Measurements from ENCODE around the gene UBE2E3. TPM values are rescaled to one million over a fixed set of nuclear protein-coding genes. Genes with fewer than 3 reads are reported as not detected.
A peak's percentile ranks its signal among the peaks of the same experiment; 100 is the strongest.

UBE2E3 gene
- total and polyA plus RNA-seq, 2 of the 13 experiments (the other 11 are each of a cell fraction or from before 2014, with no cell fraction given): 45.7 to 92.6 TPM

- ATAC-seq (peak; percentile 77), DNase-seq (ENCODE audit: low spot score) (peak; percentile 77)
- TF ChIP-seq ZNF503 (CRISPR knock-in tag; IDR thresholded peaks at IDR 0.05) (0 out of 2 replicates have a peak, but pooled peaks have one; percentile 3), ELF3 (CRISPR knock-in tag; IDR thresholded peaks at IDR 0.05) (peak; percentile 61; the same call in 1 of the 2 replicates), HOXA3 (CRISPR knock-in tag; IDR thresholded peaks at IDR 0.05) (no peak; the same call in 1 of the 2 replicates), ZFP41 (CRISPR knock-in tag; IDR thresholded peaks at IDR 0.05; ENCODE audit: borderline replicate concordance) (no peak), ZNF644 (CRISPR knock-in tag; IDR thresholded peaks at IDR 0.05; ENCODE audit: low read depth) (peak; percentile 37; the same call in 1 of the 2 replicates), MYC (CRISPR knock-in tag; IDR thresholded peaks at IDR 0.05; ENCODE audit: borderline replicate concordance) (no peak), RXRB (CRISPR knock-in tag; IDR thresholded peaks at IDR 0.05; ENCODE audit: borderline replicate concordance) (peak; percentile 29; the same call in 1 of the 2 replicates), SOX6 (IDR thresholded peaks at IDR 0.05) (no peak), SOX6 (CRISPR knock-in tag; IDR thresholded peaks at IDR 0.05) (peak; percentile 43; the same call in 1 of the 2 replicates), POLR2A (IDR thresholded peaks at IDR 0.05; ENCODE audit: insufficient read depth in 1 of 2, low read depth in 2 of 2, low read length in 2 of 2) (0 out of 4 replicates have a peak, but pooled peaks of 1 of the 2 experiments have one; percentile 22), MIER2 (CRISPR knock-in tag; IDR thresholded peaks at IDR 0.05) (0 out of 2 replicates have a peak, but pooled peaks have one; percentile 23), TEAD3 (CRISPR knock-in tag; optimal IDR thresholded peaks at IDR 0.05; ENCODE audit: borderline replicate concordance) (peak; percentile 53), MAFK (conservative IDR thresholded peaks at IDR 0.05 in 1 of 2, IDR thresholded peaks at IDR 0.05 in 1 of 2; ENCODE audit: low read length in 2 of 2) (0 out of 4 replicates have a peak, but pooled peaks of 1 of the 2 experiments have one; percentile 1), RCOR2 (CRISPR knock-in tag; IDR thresholded peaks at IDR 0.05) (peak; percentile 11; the same call in 1 of the 2 replicates), MYNN (CRISPR knock-in tag; IDR thresholded peaks at IDR 0.05; ENCODE audit: low read depth) (no peak)
- TF ChIP-seq, protein P1, sequence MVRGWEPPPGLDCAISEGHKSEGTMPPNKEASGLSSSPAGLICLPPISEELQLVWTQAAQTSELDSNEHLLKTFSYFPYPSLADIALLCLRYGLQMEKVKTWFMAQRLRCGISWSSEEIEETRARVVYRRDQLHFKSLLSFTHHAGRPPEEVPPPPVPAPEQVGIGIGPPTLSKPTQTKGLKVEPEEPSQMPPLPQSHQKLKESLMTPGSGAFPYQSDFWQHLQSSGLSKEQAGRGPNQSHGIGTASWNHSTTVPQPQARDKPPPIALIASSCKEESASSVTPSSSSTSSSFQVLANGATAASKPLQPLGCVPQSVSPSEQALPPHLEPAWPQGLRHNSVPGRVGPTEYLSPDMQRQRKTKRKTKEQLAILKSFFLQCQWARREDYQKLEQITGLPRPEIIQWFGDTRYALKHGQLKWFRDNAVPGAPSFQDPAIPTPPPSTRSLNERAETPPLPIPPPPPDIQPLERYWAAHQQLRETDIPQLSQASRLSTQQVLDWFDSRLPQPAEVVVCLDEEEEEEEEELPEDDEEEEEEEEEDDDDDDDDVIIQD (CRISPR knock-in tag; IDR thresholded peaks at IDR 0.05; ENCODE audit: low read depth): peak; percentile 73; the same call in 1 of the 2 replicates
- TF ChIP-seq, protein P2, sequence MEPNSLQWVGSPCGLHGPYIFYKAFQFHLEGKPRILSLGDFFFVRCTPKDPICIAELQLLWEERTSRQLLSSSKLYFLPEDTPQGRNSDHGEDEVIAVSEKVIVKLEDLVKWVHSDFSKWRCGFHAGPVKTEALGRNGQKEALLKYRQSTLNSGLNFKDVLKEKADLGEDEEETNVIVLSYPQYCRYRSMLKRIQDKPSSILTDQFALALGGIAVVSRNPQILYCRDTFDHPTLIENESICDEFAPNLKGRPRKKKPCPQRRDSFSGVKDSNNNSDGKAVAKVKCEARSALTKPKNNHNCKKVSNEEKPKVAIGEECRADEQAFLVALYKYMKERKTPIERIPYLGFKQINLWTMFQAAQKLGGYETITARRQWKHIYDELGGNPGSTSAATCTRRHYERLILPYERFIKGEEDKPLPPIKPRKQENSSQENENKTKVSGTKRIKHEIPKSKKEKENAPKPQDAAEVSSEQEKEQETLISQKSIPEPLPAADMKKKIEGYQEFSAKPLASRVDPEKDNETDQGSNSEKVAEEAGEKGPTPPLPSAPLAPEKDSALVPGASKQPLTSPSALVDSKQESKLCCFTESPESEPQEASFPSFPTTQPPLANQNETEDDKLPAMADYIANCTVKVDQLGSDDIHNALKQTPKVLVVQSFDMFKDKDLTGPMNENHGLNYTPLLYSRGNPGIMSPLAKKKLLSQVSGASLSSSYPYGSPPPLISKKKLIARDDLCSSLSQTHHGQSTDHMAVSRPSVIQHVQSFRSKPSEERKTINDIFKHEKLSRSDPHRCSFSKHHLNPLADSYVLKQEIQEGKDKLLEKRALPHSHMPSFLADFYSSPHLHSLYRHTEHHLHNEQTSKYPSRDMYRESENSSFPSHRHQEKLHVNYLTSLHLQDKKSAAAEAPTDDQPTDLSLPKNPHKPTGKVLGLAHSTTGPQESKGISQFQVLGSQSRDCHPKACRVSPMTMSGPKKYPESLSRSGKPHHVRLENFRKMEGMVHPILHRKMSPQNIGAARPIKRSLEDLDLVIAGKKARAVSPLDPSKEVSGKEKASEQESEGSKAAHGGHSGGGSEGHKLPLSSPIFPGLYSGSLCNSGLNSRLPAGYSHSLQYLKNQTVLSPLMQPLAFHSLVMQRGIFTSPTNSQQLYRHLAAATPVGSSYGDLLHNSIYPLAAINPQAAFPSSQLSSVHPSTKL (CRISPR knock-in tag; IDR thresholded peaks at IDR 0.05): peak; percentile 57
Measured at GRCh38 chr2:180983468-180984242, 3.2 kb downstream of the UBE2E3 start.

More at GRCh38 chr2:180983468-180984242, 3.2 kb downstream of the UBE2E3 start:
- H2AFZ ChIP-seq (ENCODE audit: low read length): peak overlapping the region; percentile 43
- peak; percentile 75 for FAIRE-seq
- ChIA-PET POLR2A (no interaction called here), CTCF (ENCODE audit: low intra/inter-chr PET ratio, low total read pairs) (no interaction called here)
- no peaks in the 10 kb centered on the region; a peak in 1 of 5 replicates for H3K27me3 ChIP-seq (ENCODE audit: control insufficient read depth in 1 of 2, insufficient read depth in 2 of 2, low read length in 2 of 2)
- peak overlapping the region; percentile 63 for H3K4me2 ChIP-seq (ENCODE audit: low read depth, low read length)
- intact Hi-C loops (cut with micrococcal nuclease; ENCODE audit: unreplicated experiment) (loop anchor here (1.0 to 10.0 kb wide), 5 partner anchors 39 to 979 kb away; partner anchors contain the start of gene CWC22), in situ Hi-C loops (cut with HindIII; ENCODE audit: extremely low pct_ligation_motif_present, low pct_unique_long_range_greater_than_20kb) (loop anchor here (10.0 kb wide), 1 partner anchor 219 kb away; no protein-coding TSS in a partner anchor)
- peak overlapping the region in 2 of 3 experiments; percentile 33 to 35; a peak in 3 of 6 replicates for H3K4me3 ChIP-seq (replicated peaks in 1 of 3; ENCODE audit: insufficient read depth in 1 of 3, low read depth in 2 of 3, low read length in 3 of 3)
- peak overlapping the region; percentile 46 for H3K9ac ChIP-seq (ENCODE audit: insufficient read depth, low read depth, low read length)
- no TSS peak for BruUV-seq (replicated peaks)
- no peaks in the 10 kb centered on the region for H3K36me3 ChIP-seq (replicated peaks in 1 of 2; ENCODE audit: control insufficient read depth in 1 of 2, insufficient read depth in 2 of 2, low read length in 2 of 2)
- peak overlapping the region; percentile 75 for H3K27ac ChIP-seq (ENCODE audit: extremely low read length, insufficient read depth, low read length)
- no peaks in the 10 kb centered on the region for H3K9me3 ChIP-seq (ENCODE audit: low read length)
- H3K4me1 ChIP-seq (ENCODE audit: insufficient read depth, low read length): peaks cover 65% of the 10 kb centered on the region
- H3K79me2 ChIP-seq (ENCODE audit: insufficient read depth, low read length): peaks cover 64% of the 10 kb centered on the region
- H4K20me1 ChIP-seq (ENCODE audit: insufficient read depth, low read length): no peaks in the 10 kb centered on the region
